Muscle of back (tissue), 11 donors: ENCODE results near the gene THAP4. TPM values are rescaled to one million over a fixed set of nuclear protein-coding genes. Genes with fewer than 3 reads are reported as not detected.
"Not testable (repeated sequence)": the region's sequence is repeated elsewhere in the genome, so short reads cannot be mapped to it uniquely, and the experiment has no call there.

Source experiments
- DNase-seq, 3 donors: peaks; one replicate each; pipeline versions ENCODE4 v3.0.0 to v3.0.0-alpha.2; 2013
- polyA plus RNA-seq, 10 donors: library from polyadenylated mRNA; unstranded; fragments of 120-200 nt; gene quantifications; one replicate each; pipeline ENCODE4 v1.2.1, GENCODE V29; 2013; ENCODE audit not compliant: insufficient read length in 10 of 10

Gene THAP4
- polyA plus RNA-seq, 10 donors, result 36.7 to 43.5 (median 39.1) TPM

DNA sequence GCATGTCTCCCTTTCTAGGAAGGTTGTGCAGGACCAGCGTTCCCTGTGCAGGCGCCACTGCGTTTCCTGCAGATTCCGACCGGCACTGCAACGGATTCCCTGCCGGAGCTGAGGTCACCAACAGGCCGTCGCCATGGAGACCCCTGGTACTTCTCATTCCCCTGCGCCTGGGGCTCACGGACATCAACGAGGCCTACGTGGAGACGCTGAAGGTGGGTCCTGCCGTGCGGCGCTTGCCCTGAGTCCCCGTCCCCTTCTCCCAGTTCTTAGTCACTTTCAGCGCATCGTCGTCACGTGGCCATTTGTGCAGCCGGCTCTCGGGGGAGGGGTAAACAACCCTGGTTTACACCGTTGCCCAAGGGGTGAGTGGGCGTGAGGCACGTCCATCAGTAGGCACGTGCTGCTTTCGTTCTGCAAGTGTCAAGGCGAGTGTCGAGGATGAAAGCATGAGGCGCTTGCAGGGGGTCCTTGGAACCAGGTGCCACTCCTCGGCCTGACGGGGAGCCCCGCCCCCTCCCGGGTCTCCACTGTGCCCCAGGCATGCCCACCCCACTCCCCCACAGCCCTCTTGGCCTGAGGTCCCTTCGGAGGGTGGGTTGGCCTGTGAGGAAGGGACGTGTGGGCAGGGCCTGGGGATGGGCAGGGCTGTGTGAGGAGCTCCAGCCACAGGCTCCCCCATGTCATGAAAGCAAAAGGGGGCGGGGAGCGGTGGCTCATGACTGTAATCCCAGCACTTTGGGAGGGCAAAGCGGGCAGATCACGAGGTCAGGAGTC, 29.9 kb upstream of the THAP4 start:
- no peak for DNase-seq

DNA sequence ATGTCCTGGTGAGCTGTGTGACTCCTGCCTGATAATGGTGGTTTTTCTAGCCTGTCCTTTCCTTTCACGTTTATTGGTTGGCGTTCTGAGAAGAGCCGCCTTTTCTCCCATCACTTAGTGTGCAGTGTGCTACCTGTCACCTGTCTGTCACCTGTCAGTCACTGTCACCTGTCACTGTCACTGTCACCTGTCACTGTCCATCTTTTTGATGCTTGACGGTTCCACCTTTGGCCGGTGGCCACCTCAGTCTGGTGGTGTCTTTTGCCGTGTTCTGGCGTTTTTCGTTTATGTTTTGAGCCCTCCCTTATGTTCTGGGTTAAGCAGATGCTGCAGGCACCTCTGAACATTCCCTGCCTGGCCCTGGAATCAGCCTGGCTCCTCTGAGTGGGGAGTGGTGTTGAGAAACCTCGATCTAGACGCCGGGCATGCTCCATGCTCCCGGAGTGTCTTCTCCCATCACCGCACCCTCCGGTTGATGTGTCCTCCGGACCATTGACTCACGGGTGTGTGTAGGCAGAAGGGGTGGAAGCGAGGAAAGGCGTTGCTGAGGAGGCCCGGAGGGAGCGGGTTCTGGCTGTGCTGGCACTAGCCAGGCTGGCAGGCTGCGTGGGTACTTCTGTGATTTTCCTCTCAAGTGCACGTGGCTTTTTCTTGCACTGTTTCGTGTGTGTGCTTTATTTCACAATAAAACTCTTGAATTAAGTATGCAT, 28.9 kb upstream of the THAP4 start:
- no peak for DNase-seq

DNA sequence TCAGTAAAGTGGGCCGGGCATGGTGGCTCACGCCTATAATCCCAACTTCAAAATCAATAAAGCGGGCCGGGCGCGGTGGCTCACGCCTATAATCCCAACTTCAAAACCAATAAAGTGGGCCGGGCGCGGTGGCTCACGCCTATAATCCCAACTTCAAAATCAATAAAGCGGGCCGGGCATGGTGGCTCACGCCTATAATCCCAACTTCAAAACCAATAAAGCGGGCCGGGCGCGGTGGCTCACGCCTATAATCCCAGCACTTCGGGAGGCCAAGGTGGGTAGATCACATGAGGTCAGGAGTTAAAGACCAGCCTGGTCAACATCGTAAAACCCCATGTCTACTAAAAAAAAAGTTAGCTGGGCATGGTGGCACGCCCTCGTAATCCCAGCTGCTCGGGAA, 25.8 kb upstream of the THAP4 start:
- not testable (repeated sequence) for DNase-seq

DNA sequence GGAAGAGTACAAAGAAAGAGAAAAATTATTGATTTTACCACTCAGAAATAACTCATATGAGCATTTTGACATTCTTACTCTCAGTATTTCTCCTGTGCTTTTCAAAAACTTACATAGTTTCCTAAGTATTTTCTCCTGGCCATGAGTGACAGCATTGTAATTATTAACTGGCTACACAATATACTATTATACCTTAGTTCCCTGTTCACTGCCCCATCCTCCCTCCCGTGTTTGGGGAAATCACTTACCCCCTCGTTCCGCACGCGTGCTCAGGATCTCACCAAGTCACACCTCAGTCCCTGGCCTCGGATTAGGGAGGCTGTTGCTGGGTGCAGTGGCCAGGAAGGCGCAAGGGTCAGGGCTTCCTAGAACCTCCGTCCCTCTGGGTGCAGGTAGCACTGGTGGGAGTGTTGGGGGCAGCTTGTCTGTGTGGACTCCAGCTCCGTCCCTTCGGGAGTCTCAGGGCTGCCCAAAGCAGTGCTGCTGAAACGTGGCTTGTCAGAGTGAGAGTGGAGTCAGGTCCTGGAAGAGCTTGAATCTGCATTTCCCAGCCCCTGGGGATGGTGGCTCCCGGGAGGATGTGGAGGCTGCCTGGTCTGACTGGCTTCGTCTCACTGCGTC, 23.7 kb upstream of the THAP4 start:
- no peak for DNase-seq

DNA sequence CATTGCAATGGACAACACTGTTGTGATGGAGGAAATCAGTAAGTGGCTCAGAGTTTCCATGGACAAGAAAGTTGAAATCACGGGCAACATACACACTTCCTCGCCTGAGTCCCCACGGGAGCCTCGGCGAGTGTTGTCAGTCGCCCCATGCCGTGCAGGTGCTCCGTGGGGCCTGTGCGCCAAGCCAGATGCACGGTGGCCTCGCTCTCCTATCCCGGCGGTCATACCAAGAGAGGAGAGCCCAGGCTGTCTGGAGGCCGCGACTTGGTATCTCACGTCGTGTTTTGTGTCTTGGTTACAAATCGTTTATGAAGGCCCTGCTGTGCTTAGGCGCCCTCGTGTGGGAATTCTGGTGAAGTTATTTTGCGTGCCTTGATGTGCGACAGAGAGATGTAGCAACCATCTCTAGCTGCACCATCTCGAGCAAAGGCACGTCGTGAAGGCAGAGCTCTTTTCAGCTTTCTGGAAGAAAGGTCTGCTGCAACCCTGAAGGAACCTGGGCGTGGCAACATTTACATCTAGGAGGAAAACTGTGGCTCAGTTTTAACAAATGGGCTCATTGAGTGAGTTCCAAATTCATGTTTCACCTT, 22.3 kb upstream of the THAP4 start:
- DNase-seq, result peak; percentile 63 to 87 (median 74)

DNA sequence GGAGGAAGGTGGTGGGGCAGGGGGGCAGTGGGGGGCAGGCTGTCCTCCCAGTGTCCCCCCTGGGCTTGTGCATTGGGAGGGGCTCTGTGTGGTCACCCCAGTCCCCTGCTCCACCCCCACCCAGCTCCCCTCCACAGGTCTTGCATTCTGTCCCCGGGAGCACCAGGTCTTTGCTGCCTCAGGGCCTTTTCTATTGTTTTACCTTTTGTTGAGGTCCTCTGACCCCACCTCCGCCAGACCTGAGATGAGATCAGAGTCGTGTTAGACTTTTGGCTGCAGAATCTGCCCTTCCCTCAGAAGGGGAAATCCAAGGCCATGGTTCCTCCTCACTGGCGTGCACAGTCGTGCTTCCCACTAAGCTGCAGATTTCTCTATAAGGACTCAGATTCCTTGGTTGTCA, 21.3 kb upstream of the THAP4 start:
- DNase-seq, result no peak

DNA sequence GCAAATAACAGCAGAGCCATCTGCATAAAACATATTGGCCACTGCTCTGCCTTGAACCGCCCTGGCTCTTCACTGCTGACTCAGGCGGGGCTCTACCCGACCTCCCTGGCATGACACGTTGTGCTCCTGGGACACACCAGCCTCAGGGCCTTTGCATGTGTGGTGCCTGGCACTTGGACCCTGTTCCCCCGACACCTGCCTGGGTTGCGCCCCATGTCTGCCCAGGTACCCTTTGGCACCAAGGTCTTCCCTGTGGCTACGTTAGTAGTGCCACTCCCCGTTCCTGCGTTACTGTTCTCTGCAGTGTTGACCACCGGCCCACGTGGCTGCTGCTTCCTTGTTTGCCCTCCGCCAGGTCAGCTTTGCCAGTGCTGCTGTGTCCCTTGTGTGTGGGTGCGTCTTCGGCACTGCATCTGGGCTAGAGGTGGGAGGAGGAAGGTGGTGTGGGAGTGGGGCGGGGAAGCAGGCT, 20.9 kb upstream of the THAP4 start:
- DNase-seq, result no peak

DNA sequence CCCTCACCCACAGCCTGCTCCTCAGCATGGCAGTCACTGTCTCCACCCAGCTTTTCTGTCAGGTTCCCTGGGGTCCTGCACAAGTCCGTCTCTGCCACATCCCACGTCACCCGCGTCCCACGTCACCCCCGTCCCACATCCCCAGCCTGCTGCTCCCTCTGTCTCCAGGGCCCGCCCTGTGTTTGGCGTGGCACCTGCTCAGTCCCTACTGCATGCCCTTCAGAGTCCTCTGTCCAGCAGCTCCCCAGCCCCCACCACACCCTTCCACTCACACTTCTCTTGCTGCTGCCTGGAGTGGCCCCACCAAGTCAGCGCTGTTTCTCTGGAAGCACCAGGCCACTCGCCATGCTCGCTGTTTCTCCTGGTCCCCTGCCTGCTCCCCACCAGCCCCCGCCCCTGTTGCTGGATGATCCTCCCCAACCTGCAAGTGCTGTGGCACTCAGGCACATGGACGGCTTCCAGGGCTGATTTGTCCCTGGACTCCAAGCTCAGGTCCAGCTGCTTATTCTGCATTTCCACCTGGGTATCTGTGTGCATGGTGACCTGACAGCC, 19.3 kb upstream of the THAP4 start:
- DNase-seq, result no peak

DNA sequence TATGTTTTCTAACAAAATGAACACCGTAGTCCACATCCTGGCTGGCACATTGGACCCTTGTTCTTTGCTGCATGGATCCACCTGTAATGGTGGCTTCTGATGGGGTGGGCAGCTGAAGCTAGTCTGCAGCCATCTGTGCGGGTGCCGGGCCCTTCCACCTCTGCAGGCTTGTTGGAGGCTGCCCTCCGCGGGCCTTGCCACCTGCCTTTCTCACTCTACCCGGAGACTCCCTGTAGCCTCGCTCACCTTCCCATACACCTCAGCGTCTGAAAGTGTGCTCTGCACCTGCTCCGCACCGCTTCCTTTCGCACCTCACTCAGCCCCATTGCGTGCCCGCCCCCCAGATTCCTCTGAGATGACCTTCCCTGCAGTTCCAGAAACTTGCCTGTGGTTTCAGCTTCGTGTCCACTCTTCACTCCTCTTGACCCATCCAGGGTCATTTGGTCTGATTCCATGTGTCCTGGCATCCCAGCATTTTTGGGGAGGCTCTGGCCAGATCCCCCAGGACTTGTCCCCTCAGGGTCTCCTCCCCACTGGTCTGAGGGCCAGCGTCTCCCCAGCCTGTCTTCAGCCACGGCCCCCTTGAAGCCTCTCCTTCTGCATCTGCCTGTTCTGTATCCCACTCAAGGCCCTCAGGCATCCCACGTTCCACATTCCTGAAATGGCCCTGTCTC, 18.7 kb upstream of the THAP4 start:
- no peak for DNase-seq

DNA sequence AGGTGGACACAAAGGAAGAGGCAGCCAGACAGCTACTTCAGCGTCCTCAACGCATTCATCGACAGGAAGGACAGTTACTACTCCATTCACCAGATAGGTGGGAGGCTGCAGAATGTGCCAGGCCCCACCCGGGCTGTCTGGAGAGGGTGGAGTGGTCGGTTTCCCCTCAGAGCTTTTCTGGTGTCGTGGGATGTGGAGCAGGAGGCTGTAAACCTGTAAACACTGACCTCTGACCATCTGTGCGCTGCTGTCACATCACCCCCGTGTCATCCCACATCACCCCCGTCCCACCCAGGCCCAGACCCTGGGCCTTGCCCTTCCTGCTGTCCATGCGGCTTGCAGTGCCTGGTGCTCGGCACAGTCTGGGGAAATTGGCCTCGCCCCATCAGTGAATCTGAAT, 17.6 kb upstream of the THAP4 start:
- DNase-seq, result no peak

DNA sequence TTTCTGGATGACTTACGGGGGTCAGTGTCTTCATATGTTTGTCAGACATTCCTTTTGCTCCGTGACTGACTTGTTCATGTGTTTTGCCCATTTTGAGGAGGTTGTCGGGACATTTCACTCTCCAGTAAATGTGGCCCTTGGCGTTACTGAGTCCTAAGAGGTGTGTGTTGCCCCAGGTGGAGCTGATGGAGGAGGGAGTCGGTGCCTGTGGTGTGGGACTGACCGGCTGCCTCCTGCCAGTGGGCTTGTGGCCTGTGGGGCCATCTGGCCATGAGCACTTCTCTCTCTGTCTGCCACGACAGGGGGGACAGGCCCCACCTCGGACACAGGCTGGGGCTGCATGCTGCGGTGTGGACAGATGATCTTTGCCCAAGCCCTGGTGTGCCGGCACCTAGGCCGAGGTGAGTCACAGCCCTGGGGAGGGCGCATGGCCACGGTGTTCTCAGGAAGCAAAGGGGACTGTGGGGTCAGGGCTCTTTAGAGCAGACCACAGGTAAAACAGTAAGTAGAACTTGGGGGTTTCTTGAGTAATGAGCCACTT, 16.3 kb upstream of the THAP4 start:
- DNase-seq, result no peak

DNA sequence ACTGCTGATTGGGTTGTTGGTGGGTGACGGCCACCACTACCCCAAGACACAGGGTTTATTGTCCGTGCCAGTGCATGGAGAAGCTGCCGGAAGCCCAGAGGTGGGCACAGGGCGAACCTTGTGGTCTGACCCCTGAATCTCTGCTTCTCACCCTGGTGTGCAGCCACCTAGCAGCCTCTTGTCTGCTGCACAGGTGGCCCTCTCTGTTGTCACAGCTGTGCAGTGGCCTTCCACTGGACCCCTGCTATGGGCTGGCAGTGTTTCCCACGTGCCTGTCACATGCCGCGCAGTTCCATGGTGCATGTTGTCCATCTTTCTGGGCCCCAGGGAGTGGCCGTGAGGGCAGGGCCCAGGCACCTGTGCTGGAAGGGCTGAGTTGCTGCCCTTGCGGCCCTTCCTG, 15.8 kb upstream of the THAP4 start:
- no peak for DNase-seq

DNA sequence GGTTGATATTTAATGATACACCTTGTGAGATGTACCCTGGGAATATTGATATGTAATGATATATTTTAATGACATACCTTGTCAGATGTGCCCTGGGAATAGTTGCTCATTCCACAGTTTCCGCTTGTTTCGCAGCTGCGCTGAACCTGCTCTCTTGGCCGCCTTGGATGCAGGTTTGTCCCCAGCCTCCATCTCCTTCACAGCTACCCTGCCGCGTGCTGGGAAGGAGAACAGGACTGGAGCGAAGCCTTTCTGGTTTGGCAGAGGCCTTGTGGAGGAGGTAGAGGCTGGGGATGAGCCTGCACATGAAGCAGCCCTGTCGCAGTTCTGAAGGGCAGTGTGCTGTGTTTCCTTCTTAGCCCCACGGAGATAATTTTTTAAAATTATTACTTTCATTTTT, 15.2 kb upstream of the THAP4 start:
- DNase-seq, result no peak

DNA sequence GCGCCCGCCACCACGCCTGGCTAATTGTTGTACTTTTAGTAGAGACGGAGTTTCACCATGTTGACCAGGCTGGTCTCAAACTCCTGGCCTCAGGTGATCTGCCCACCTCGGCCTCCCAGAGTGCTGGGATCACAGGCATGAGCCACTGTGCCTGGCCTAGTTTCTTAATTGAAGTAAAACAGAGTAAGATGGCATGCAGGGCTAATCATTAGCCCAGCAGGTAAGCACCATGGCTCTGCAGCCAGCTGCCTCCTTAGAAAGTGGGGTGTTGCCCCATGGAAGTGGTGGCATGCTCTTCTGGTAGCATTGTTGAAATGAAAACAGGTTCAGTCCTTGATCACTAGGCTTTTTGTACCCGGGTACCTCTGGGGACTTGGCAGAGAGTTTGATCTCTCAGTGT, 13.0 kb upstream of the THAP4 start:
- DNase-seq, result no peak

DNA sequence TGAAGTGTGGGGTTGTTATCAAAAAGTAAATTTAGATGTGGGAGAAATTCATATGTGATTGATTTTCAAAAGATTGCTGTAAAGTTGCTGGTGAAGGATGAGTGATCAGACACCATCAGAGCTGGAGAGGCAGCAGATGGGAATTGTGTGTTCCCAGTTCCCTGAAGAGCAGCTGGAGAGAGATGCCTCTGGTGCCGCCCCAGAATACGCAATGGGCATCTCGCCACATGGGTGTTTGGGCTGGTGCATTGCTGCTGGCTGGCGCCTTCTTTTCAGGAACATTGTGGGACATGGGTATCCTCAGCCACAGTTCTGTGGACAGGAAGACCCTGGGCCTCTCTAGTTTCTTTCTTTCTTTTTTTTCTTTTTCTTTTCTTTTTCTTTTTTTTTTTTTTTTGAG, 12.4 kb upstream of the THAP4 start:
- no peak for DNase-seq

DNA sequence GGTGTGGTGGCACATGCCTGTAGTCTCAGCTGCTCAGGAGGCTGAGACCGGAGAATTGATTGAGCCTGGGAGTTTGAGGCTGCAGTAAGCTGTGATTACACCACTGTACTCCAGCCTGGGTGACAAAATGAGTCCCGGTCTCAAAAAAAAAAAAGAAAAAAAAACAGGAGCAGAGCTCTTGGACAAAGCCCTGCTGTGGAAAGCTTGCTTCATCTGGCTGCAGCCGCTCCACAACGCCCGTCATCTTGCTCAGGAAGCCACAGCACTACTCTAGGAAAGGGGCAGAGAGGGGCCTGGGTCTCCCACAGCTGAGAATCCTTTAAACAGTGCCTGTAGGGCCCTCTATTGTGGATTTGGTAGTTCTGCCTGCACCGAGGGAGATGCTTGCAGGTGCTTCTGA, 11.5 kb upstream of the THAP4 start:
- DNase-seq, result no peak

DNA sequence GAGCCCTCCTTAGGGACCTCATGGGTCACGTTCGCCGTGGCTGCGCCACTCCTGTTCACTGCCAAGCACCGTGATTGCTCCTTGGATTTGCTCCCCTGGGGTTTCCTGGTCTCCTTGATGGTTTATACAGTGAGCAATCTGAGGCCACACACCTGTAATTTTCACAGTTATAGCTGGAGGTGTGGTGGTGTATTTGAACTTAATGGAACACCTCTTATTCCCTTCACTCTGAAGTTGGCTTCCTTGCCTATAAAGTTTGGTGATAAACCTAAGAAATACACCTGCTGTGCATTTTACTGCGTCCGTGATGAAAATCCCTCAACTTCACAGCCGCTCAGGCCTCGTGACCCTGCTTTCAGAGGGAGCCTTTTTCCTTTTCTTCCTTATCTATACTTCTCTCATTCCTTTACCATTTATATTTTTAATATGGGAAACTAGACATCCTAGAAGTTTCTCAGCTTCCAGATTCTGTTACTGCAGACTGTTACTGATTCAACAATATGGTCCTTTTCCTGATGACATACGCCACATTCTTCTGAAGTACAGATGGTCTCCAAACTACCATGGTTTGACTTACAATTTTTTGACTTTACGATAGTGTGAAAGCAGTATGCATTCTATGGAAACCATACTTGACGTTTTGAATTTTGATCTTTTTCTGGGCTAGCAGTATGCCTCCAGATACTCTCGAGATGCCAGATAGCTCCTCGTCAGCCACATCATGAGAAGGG, 9.1 kb upstream of the THAP4 start:
- no peak for DNase-seq

DNA sequence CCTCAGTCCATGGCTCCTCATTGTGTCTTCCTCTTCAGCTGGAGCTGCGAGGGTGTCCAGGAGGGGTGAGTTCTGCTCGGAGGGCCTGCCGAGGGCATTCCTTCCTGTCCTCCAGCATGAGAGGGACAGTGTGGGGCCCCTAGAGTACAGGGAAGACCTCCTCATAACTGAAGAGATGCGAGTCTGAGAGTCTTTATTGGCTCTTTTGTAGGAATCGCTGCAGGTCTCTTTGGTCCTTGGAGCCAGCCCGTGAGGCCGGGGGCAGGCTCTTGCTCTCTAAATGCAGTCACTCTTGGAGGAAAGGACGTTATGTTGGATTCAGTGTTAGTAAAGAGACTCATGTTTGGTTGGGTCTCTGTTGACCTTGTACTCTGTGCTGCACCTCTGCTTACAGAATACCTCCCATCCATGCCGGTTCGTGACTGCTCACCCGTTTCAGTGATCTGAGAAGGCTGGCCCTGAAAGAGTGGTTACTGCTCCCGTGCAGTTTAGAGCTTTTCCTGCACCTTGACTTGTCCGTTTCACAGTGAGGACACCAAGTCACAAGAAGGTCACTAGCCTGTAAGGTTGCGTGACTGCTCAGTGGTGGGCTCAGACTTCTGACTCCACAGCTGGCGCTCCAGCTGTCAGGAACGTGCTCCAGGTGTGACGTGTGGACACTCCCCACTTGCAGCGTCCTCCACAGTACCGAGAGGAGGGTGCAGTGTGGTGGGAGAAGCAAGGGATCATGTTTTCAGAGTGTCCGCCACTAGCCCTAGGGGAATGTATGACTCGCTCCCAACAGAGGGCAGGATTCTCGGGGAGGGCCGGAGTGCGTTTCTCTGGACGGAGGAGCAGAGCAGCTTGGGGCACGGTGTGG, 8.3 kb upstream of the THAP4 start:
- no peak for DNase-seq

DNA sequence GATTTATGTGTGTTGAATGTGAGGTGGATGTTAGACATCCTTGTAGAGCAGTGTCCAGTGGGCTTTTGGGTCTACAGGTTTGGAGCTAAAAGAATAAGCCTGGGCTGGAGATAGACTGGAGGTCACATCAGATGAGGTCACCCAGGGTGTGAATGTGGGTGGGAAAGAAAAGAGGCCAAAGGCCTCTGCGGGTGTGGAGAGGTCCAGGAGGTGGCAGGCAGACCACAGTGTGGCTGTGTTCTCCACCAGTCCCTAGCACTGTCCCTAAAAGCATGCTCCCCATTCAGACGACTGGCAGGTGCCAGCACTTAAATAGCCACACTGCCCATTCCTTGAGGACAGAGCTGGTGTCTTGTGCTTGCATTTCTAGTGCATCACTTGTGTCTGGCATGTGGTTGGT, 4.7 kb upstream of the THAP4 start:
- peak in 1 of 3 donors; percentile 15 for DNase-seq
